HG02623 (cell line): Measurements from ENCODE around the gene RFESD.

Experiments
- ATAC-seq: cut with Tn5 transposase; IDR thresholded peaks from one replicate; pipeline ENCODE4 v1.9.1; 2021; ENCODE audit warnings: moderate library complexity; ENCODE audit not compliant: unreplicated experiment

The RFESD gene

GRCh38 chr5:95660060-95660459, 13.5 kb downstream of the RFESD start:
- no peak for ATAC-seq

- no peak for ATAC-seq
Observed at GRCh38 chr5:95662946-95663345, 16.4 kb downstream of the RFESD start.

GRCh38 chr5:95664204-95664786, 17.7 kb downstream of the RFESD start:
- no peak for ATAC-seq

- ATAC-seq = no peak
Observed at GRCh38 chr5:95667061-95667618, 20.6 kb downstream of the RFESD start.

- no peak for ATAC-seq
Observed at GRCh38 chr5:95667678-95668077, 21.1 kb downstream of the RFESD start.

- ATAC-seq = no peak
Observed at GRCh38 chr5:95668216-95668615, 21.6 kb downstream of the RFESD start.

- ATAC-seq = no peak
Observed at GRCh38 chr5:95668728-95669127, 22.2 kb downstream of the RFESD start.

GRCh38 chr5:95669540-95669939, 23.0 kb downstream of the RFESD start:
- ATAC-seq = no peak

- no peak for ATAC-seq
Observed at GRCh38 chr5:95669985-95670384, 23.4 kb downstream of the RFESD start.

GRCh38 chr5:95670568-95670967, 24.0 kb downstream of the RFESD start:
- ATAC-seq = no peak

GRCh38 chr5:95671826-95672225, 25.2 kb downstream of the RFESD start:
- no peak for ATAC-seq

- no peak for ATAC-seq
Observed at GRCh38 chr5:95672641-95673040, 26.1 kb downstream of the RFESD start.

GRCh38 chr5:95673081-95673480, 26.5 kb downstream of the RFESD start:
- no peak for ATAC-seq

- ATAC-seq = no peak
Observed at GRCh38 chr5:95682891-95683290, 36.3 kb downstream of the RFESD start, which contains the start of gene SPATA9. Gene SPATA9 (minus strand): TSS chr5:95682991. CDS start chr5:95682854, 137 bp downstream.

GRCh38 chr5:95684361-95684760, 37.8 kb downstream of the RFESD start:
- no peak for ATAC-seq

GRCh38 chr5:95686651-95687050, 40.1 kb downstream of the RFESD start:
- no peak for ATAC-seq

- no peak for ATAC-seq
Observed at GRCh38 chr5:95689680-95690079, 43.1 kb downstream of the RFESD start.

- ATAC-seq = no peak
Observed at GRCh38 chr5:95690333-95690732, 43.8 kb downstream of the RFESD start.

GRCh38 chr5:95697781-95698681, 51.5 kb downstream of the RFESD start:
- ATAC-seq = no peak

GRCh38 chr5:95699337-95699736, 52.8 kb downstream of the RFESD start:
- ATAC-seq = no peak

- no peak for ATAC-seq
Observed at GRCh38 chr5:95701074-95701473, 54.5 kb downstream of the RFESD start.

GRCh38 chr5:95704150-95704549, 57.6 kb downstream of the RFESD start:
- ATAC-seq = no peak
